Measurements from ENCODE around the gene CANT1. TPM values are rescaled to one million over a fixed set of nuclear protein-coding genes. Genes with fewer than 3 reads are reported as not detected.

CANT1 gene
- total RNA-seq, 3 donors from 2014 or later, result 26.1 to 48.1 (median 41.0) TPM

GRCh38 chr17:79048826-79049755, 39.5 kb upstream of the CANT1 start:
- Histone ChIP-seq H3K36me3 (no peaks in the 10 kb centered on the region), H3K27me3 (no peaks in the 10 kb centered on the region), H3K9me3 (peaks cover 0 to 2% of the 10 kb centered on the region in 2 donors), H3K27ac (no peak overlapping the region), H3K4me1 (no peaks in the 10 kb centered on the region), H3K4me3 (no peak overlapping the region)
- DNase-seq (ENCODE audit: low spot score in 2 of 2), result no peak
- intact Hi-C loops (cut with DNase I; ENCODE audit: low total_unique reads), result no loop called here
- TF ChIP-seq POLR2A (IDR thresholded peaks at IDR 0.05) (no peak), CTCF (IDR thresholded peaks at IDR 0.05) (no peak), POLR2AphosphoS5 (IDR thresholded peaks at IDR 0.05) (no peak)

GRCh38 chr17:79047923-79048825, 38.6 kb upstream of the CANT1 start:
- no peaks in the 10 kb centered on the region for H3K4me1 ChIP-seq
- no peaks in the 10 kb centered on the region for H3K36me3 ChIP-seq
- no peak overlapping the region for H3K27ac ChIP-seq
- no peak for DNase-seq (ENCODE audit: low spot score in 2 of 2)
- intact Hi-C loops (cut with DNase I; ENCODE audit: low total_unique reads), result no loop called here
- H3K27me3 ChIP-seq, result no peaks in the 10 kb centered on the region
- H3K9me3 ChIP-seq, result no peaks in the 10 kb centered on the region
- TF ChIP-seq POLR2A (IDR thresholded peaks at IDR 0.05), result no peak
- TF ChIP-seq CTCF (IDR thresholded peaks at IDR 0.05), result no peak
- TF ChIP-seq POLR2AphosphoS5 (IDR thresholded peaks at IDR 0.05), result no peak
- H3K4me3 ChIP-seq, result no peak overlapping the region

- Histone ChIP-seq H3K36me3 (no peaks in the 10 kb centered on the region), H3K9me3 (no peaks in the 10 kb centered on the region), H3K27me3 (no peaks in the 10 kb centered on the region), H3K4me3 (peak overlapping the region in 1 of 3 donors; percentile 19), H3K4me1 (no peaks in the 10 kb centered on the region), H3K27ac (peak overlapping the region in 1 of 2 donors; percentile 43)
- intact Hi-C loops (cut with DNase I; ENCODE audit: low total_unique reads), result no loop called here
- no peak for TF ChIP-seq POLR2AphosphoS5 (IDR thresholded peaks at IDR 0.05)
- TF ChIP-seq POLR2A (IDR thresholded peaks at IDR 0.05), result no peak
- no peak for TF ChIP-seq CTCF (IDR thresholded peaks at IDR 0.05)
- no peak for DNase-seq (ENCODE audit: low spot score in 2 of 2)
Measured at GRCh38 chr17:79047291-79047920, 37.8 kb upstream of the CANT1 start.

- H3K4me3 ChIP-seq, result no peak overlapping the region
- no peaks in the 10 kb centered on the region for H3K4me1 ChIP-seq
- no peaks in the 10 kb centered on the region for H3K9me3 ChIP-seq
- peak overlapping the region in 1 of 2 donors; percentile 15 for H3K27ac ChIP-seq
- no peak for DNase-seq (ENCODE audit: low spot score in 2 of 2)
- intact Hi-C loops (cut with DNase I; ENCODE audit: low total_unique reads), result no loop called here
- H3K36me3 ChIP-seq, result no peaks in the 10 kb centered on the region
- TF ChIP-seq CTCF (IDR thresholded peaks at IDR 0.05) (no peak), POLR2A (IDR thresholded peaks at IDR 0.05) (no peak)
- H3K27me3 ChIP-seq, result no peaks in the 10 kb centered on the region
Measured at GRCh38 chr17:79046916-79047280, 37.3 kb upstream of the CANT1 start.

Measured in breast epithelium (tissue), 4 donors.